Gastrocnemius medialis (tissue), 4 donors: ENCODE measurements around the gene PHLDB2.

ENCODE experiments used
- CTCF ChIP-seq, 5 experiments: fragments of 450-650 bp in 3 of 5; fragments of 200-600 bp in 2 of 5; sonication (generic) in 2 of 5; IDR thresholded peaks in 4 of 5; conservative IDR thresholded peaks in 1 of 5; 1 replicate in 4 of 5; 2 replicates in 1 of 5; pipeline ENCODE4 v1.5.1; 2016 to 2019; ENCODE audit warnings: antibody characterized with exemption in 5 of 5, mild to moderate bottlenecking in 3 of 5, moderate library complexity in 3 of 5
- POLR2A ChIP-seq, 2 donors: fragments of 450-650 bp; IDR thresholded peaks; one replicate each; pipeline ENCODE4 v1.6.1; 2017; ENCODE audit warnings: antibody characterized with exemption in 2 of 2, mild to moderate bottlenecking in 2 of 2, moderate library complexity in 2 of 2

- TF ChIP-seq CTCF (IDR thresholded peaks at IDR 0.05 in 4 of 5, conservative IDR thresholded peaks at IDR 0.05 in 1 of 5) (no peak), POLR2A (IDR thresholded peaks at IDR 0.05) (no peak)
These were observed 145.1 kb downstream of the PHLDB2 start for GRCh38 chr3:112004187-112004586.
